Measurements from ENCODE around the gene ZBBX. TPM values are rescaled to one million over a fixed set of nuclear protein-coding genes. Genes with fewer than 3 reads are reported as not detected.

Gene ZBBX, protein sequence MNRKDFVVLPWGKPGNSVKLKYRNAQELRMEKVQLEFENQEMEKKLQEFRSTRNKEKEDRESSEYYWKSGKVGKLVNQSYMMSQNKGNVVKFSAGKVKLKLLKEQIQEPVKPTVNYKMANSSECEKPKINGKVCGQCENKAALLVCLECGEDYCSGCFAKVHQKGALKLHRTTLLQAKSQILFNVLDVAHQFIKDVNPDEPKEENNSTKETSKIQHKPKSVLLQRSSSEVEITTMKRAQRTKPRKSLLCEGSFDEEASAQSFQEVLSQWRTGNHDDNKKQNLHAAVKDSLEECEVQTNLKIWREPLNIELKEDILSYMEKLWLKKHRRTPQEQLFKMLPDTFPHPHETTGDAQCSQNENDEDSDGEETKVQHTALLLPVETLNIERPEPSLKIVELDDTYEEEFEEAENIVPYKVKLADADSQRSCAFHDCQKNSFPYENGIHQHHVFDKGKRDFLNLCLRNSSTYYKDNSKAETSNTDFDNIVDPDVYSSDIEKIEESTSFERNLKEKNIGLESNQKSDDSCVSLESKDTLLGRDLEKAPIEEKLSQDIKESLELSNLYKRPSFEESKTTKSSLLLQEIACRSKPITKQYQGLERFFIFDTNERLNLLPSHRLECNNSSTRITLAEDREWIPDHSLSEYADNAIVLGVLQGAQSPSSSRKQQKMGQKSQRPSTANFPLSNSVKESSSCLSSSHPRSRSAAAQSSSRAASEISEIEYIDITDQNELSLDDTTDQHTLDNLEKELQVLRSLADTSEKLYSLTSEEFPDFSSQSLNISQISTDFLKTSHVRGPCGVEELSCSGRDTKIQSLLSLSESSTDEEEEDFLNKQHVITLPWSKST
- total RNA-seq: under 0.01 TPM in 1 of 2 replicates, not detected in the other

DNA sequence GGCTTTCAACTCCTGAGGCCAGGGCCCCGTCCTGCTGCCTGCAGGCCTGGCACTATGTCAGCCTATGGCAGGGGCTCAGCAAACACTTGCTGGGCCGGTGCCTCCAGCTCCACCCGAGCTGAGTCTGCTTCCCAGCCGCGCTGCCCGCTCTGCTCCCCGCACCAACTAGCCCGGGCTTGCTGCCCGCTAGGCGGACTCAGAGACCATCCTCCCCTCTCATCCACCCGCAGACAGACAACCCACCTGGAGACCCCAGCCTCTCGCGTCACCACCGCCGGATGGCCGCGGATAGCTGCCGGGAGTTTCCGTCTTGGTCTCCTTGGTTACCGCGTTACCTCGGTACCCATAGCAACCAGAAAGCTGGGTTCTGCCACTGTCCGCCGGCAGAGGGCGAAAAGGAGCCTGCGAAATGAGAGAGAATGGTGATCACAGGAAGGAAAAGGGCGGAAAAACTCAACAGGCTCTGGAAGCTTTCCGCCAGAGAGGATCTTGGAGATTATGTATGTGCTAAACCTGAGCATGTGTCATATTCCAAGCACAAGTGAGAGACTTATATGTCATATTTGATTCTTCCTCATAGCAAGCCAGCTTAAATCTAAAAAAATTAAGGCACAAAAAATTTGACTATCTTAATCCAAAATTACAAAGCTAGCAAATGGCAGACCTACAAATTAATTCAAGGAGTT lies at the start of gene ZBBX:
ZBBX (minus strand) TSS at position 294 of the 686 bp plus-strand sequence. CDS start 7,396 bp downstream, outside the sequence.

Other genes with a start within 250 kb of the ZBBX start
- gene SERPINI2, start 93.7 kb upstream of the ZBBX start, total RNA-seq: not detected in 2 replicates